PC-3 (cell line): Measurements from ENCODE around the gene GCC2.

Experiments used
- CTCF ChIP-seq: fragments of 300-600 bp; sonication (generic); conservative IDR thresholded peaks from 2 replicates; pipeline ENCODE4 v1.5.1; 2017; ENCODE audit warnings: antibody characterized with exemption, low read depth, mild to moderate bottlenecking, low read length
- EZH2 ChIP-seq: fragments of 300-600 bp; sonication (generic); IDR thresholded peaks from one replicate; pipeline ENCODE4 v1.6.1; 2017; ENCODE audit warnings: antibody characterized with exemption, mild to moderate bottlenecking, low read length; ENCODE audit not compliant: unreplicated experiment
- EZH2phosphoT487 ChIP-seq: fragments of 300-600 bp; sonication (generic); IDR thresholded peaks from 2 replicates; pipeline ENCODE4 v1.6.1; 2018; ENCODE audit warnings: mild to moderate bottlenecking, antibody characterized with exemption, low read length, borderline replicate concordance

GRCh38 chr2:108446703-108447102 lies 2.3 kb upstream of the GCC2 start:
- no peak for TF ChIP-seq CTCF
- TF ChIP-seq EZH2, result no peak
- no peak for TF ChIP-seq EZH2phosphoT487
